OCI-LY1 (cell line): ENCODE measurements around the gene CCDC196.

Source experiments
- H2AFZ ChIP-seq: fragments of 200-600 bp; sonication (generic), shearing (Covaris generic); 2 replicates; pipeline ENCODE4 v1.6.0; 2014; ENCODE audit warnings: antibody characterized with exemption, mild to moderate bottlenecking, low read length
- H3F3A ChIP-seq: fragments of 200-600 bp; sonication (generic), shearing (Covaris generic); 2 replicates; pipeline ENCODE4 v1.6.0; 2014; ENCODE audit warnings: mild to moderate bottlenecking, antibody characterized with exemption, low read length, moderate library complexity; ENCODE audit not compliant: insufficient read depth
- H3K27ac ChIP-seq: fragments of 200-600 bp; sonication (generic); 2 replicates; pipeline ENCODE4 v1.5.1; 2014; ENCODE audit warnings: low read length, mixed run types, mild to moderate bottlenecking, low read depth; ENCODE audit not compliant: poor library complexity, severe bottlenecking
- H3K27me3 ChIP-seq: fragments of 200-600 bp; sonication (generic); 2 replicates; pipeline ENCODE4 v1.6.0; 2014; ENCODE audit warnings: antibody characterized with exemption, mild to moderate bottlenecking, low read length, moderate library complexity; ENCODE audit not compliant: insufficient read depth
- H3K36me3 ChIP-seq: fragments of 200-600 bp; sonication (generic); 2 replicates; pipeline ENCODE4 v1.6.1; 2014; ENCODE audit warnings: mild to moderate bottlenecking, antibody characterized with exemption, low read length, moderate library complexity, mixed read lengths; ENCODE audit not compliant: insufficient read depth
- H3K4me1 ChIP-seq: fragments of 200-600 bp; sonication (generic); 2 replicates; pipeline ENCODE4 v1.5.1; 2014; ENCODE audit warnings: mild to moderate bottlenecking, low read length, moderate library complexity; ENCODE audit not compliant: insufficient read depth, severe bottlenecking
- H3K4me2 ChIP-seq: fragments of 200-600 bp; sonication (generic), shearing (Covaris generic); 2 replicates; pipeline ENCODE4 v1.6.1; 2014; ENCODE audit warnings: low read length
- H3K4me3 ChIP-seq: fragments of 200-600 bp; sonication (generic); 2 replicates; pipeline ENCODE4 v1.5.1; 2014; ENCODE audit warnings: low read length, low read depth, mild to moderate bottlenecking, mixed read lengths; ENCODE audit not compliant: poor library complexity, severe bottlenecking
- H3K79me2 ChIP-seq: fragments of 200-600 bp; shearing (Covaris generic); 2 replicates; pipeline ENCODE4 v1.6.1; 2016; ENCODE audit warnings: mixed run types, low read length, mixed read lengths; ENCODE audit not compliant: insufficient read depth
- H3K9ac ChIP-seq: fragments of 200-600 bp; sonication (generic), shearing (Covaris generic); 2 replicates; pipeline ENCODE4 v1.6.1; 2014; ENCODE audit warnings: mild to moderate bottlenecking, low read length, mixed read lengths
- H3K9me2 ChIP-seq: fragments of 200-600 bp; sonication (generic), shearing (Covaris generic); 2 replicates; pipeline ENCODE4 v1.6.1; 2014; ENCODE audit warnings: low read depth, mild to moderate bottlenecking, low read length, mixed read lengths
- H3K9me3 ChIP-seq: fragments of 200-600 bp; shearing (Covaris generic); 2 replicates; pipeline ENCODE4 v1.6.1; 2014; ENCODE audit warnings: low read length, mixed read lengths
- H4K20me1 ChIP-seq: fragments of 200-600 bp; sonication (generic), shearing (Covaris generic); 2 replicates; pipeline ENCODE4 v1.6.0; 2016; ENCODE audit warnings: mild to moderate bottlenecking, low read length; ENCODE audit not compliant: insufficient read depth
- CTCF ChIP-seq: fragments of 200-600 bp; sonication (generic), shearing (Covaris generic); IDR thresholded peaks from 2 replicates; pipeline ENCODE4 v1.5.1; 2017; ENCODE audit warnings: mild to moderate bottlenecking, antibody characterized with exemption, low read length, moderate library complexity, mixed read lengths
- EZH2 ChIP-seq: fragments of 200-600 bp; sonication (generic), shearing (Covaris generic); IDR thresholded peaks from 2 replicates; pipeline ENCODE4 v1.8.0; 2017; ENCODE audit warnings: borderline replicate concordance, mixed run types, mild to moderate bottlenecking, antibody characterized with exemption, low read length, moderate library complexity, mixed read lengths

Gene CCDC196

GRCh38 chr14:66507181-66507721 is 21.1 kb downstream of the CCDC196 start:
- Histone ChIP-seq H3K9me2 (no peaks in the 10 kb centered on the region), H3K9me3 (no peaks in the 10 kb centered on the region), H3K27me3 (no peaks in the 10 kb centered on the region; the same call in 1 of the 2 replicates), H3K4me1 (no peaks in the 10 kb centered on the region), H3K4me2 (no peak overlapping the region; the same call in 1 of the 2 replicates), H3K36me3 (no peaks in the 10 kb centered on the region), H4K20me1 (no peaks in the 10 kb centered on the region), H2AFZ (no peak overlapping the region), H3K9ac (no peak overlapping the region), H3F3A (no peaks in the 10 kb centered on the region), H3K79me2 (no peaks in the 10 kb centered on the region), H3K27ac (no peak overlapping the region), H3K4me3 (peak overlapping the region; percentile 32)
- TF ChIP-seq CTCF: no peak
- no peak for TF ChIP-seq EZH2

DNA sequence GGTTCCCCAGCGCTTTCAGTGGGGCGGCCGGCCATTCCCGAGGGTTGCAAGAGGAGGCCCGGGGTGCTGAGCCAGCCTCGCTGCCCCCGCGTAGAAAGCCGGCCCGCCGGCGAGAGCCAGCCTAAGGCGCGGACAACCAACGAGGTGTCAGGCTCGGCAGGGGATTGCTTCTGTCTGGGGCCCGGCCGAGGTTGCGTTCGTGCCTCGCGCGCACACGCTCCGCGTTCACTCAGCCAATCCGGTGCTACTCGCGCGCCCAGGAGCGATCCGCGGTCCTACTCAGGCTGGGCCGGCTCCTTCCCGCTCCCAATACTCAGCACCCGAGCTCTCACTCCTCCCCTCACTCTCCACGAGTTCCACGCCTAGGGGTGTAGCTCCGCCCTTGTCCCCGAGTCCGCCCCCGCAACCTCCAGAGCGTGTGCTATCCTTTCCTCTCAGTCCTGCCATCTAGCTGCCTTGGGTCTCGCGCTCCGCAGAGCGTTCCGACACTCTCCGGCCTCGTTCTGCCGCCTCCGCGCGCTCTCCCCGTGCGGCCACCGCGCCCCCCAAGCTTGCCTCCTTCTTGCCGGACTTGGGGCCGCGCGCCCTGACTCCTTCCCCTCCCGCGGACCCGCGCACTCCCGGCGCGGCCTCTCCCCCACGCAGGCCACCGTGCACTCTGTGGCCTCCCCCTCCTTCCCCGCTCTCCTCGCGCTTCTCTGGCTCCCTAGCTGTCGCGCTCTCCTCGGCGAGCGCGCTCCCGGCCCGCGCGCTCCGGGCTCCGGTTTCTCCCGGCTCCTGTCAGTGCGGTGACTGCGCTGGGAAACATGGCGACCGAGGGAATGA is 21.8 kb downstream of the CCDC196 start, which contains the start of gene GPHN:
Gene GPHN (plus strand): TSS at position 426 of the 825 bp plus-strand sequence.
- Histone ChIP-seq H3K4me1 (no peaks in the 10 kb centered on the region), H3K4me2 (peak within 1 kb of the TSS; percentile 21; the same call in 1 of the 2 replicates), H3K27me3 (no peaks in the 10 kb centered on the region; the same call in 1 of the 2 replicates), H3K9me2 (no peaks in the 10 kb centered on the region), H3K9me3 (no peaks in the 10 kb centered on the region), H3K9ac (no peak within 1 kb of the TSS), H4K20me1 (no peaks in the 10 kb centered on the region), H3K4me3 (peak within 1 kb of the TSS; percentile 32), H2AFZ (no peak within 1 kb of the TSS), H3F3A (no peaks in the 10 kb centered on the region), H3K36me3 (no peaks in the 10 kb centered on the region), H3K79me2 (no peaks in the 10 kb centered on the region), H3K27ac (no peak within 1 kb of the TSS)
- TF ChIP-seq CTCF: no peak
- TF ChIP-seq EZH2: no peak

DNA sequence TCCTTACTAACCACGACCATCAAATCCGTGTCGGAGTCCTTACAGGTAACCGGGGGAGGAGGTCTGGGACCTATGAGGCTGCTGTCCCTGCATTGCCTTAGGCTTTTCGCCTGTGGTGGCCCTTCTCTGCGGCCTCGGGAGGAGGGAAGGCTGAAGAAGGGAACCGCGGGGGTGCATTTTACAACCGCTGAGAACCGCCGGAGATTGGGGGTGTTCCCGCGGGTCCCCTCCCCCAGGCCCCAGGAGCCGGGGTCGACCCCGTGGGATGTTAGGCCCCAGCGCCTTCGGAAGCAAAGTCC is 22.3 kb downstream of the CCDC196 start:
- Histone ChIP-seq H3K27ac (no peak overlapping the region), H3K9ac (no peak overlapping the region), H2AFZ (no peak overlapping the region), H3K36me3 (no peaks in the 10 kb centered on the region), H4K20me1 (no peaks in the 10 kb centered on the region), H3K4me1 (no peaks in the 10 kb centered on the region), H3K79me2 (no peaks in the 10 kb centered on the region), H3K9me2 (no peaks in the 10 kb centered on the region), H3K9me3 (no peaks in the 10 kb centered on the region), H3K4me2 (no peak overlapping the region), H3K27me3 (no peaks in the 10 kb centered on the region; the same call in 1 of the 2 replicates), H3F3A (no peaks in the 10 kb centered on the region), H3K4me3 (peak overlapping the region; percentile 32)
- TF ChIP-seq CTCF: no peak
- TF ChIP-seq EZH2: no peak
